Liver (tissue), 3 donors: ENCODE results near the gene PACS1.

Source experiments
- ATF3 ChIP-seq: IDR thresholded peaks from 2 replicates; pipeline ENCODE4 v1.6.1; 2016; ENCODE audit warnings: antibody characterized with exemption
- MAX ChIP-seq: IDR thresholded peaks from 2 replicates; pipeline ENCODE4 v1.6.1; 2016; ENCODE audit warnings: antibody characterized with exemption
- RAD21 ChIP-seq, 2 donors: IDR thresholded peaks; 2 replicates each; pipeline ENCODE4 v1.6.1; 2016; ENCODE audit warnings: antibody characterized with exemption in 2 of 2, mild to moderate bottlenecking in 2 of 2
- RXRA ChIP-seq, 2 donors: IDR thresholded peaks; 2 replicates each; pipeline ENCODE4 v1.6.1; 2017 to 2018; ENCODE audit warnings: antibody characterized with exemption in 2 of 2, mild to moderate bottlenecking in 1 of 2
- YY1 ChIP-seq: IDR thresholded peaks from 2 replicates; pipeline ENCODE4 v1.6.1; 2016; ENCODE audit warnings: antibody characterized with exemption, mild to moderate bottlenecking
- TF ChIP-seq, protein P1 (sequence below): fragments of 150-350 bp; IDR thresholded peaks from 2 replicates; pipeline ENCODE4 v1.5.1; 2017; ENCODE audit warnings: improper control_type of control experiment, low read depth, low read length; ENCODE audit not compliant: missing input control
- donor health status: healthy.
- donor health status: healthy.

GRCh38 chr11:66123902-66124301 is 53.8 kb downstream of the PACS1 start:
- TF ChIP-seq ATF3 (no peak), MAX (no peak), YY1 (no peak), RAD21 (IDR thresholded peaks at IDR 0.05) (no peak), RXRA (IDR thresholded peaks at IDR 0.05) (no peak)
- TF ChIP-seq, protein P1, sequence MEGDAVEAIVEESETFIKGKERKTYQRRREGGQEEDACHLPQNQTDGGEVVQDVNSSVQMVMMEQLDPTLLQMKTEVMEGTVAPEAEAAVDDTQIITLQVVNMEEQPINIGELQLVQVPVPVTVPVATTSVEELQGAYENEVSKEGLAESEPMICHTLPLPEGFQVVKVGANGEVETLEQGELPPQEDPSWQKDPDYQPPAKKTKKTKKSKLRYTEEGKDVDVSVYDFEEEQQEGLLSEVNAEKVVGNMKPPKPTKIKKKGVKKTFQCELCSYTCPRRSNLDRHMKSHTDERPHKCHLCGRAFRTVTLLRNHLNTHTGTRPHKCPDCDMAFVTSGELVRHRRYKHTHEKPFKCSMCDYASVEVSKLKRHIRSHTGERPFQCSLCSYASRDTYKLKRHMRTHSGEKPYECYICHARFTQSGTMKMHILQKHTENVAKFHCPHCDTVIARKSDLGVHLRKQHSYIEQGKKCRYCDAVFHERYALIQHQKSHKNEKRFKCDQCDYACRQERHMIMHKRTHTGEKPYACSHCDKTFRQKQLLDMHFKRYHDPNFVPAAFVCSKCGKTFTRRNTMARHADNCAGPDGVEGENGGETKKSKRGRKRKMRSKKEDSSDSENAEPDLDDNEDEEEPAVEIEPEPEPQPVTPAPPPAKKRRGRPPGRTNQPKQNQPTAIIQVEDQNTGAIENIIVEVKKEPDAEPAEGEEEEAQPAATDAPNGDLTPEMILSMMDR = no peak
